ENCODE results near the gene ZNF566. TPM values are rescaled to one million over a fixed set of nuclear protein-coding genes. Genes with fewer than 3 reads are reported as not detected.
A peak's percentile ranks its signal among the peaks of the same experiment; 100 is the strongest.

ZNF566 gene
- total and polyA plus RNA-seq, 2 of the 13 experiments (the other 11 are each of a cell fraction or from before 2014, with no cell fraction given): 4.8 to 13.7 TPM

GRCh38 chr19:36489118-36489919, at the start of gene ZNF566 (continued):
- no peak for TF ChIP-seq KIAA2018 (CRISPR knock-in tag; IDR thresholded peaks at IDR 0.05; ENCODE audit: borderline replicate concordance)
- TF ChIP-seq CERS6 (CRISPR knock-in tag; IDR thresholded peaks at IDR 0.05): peak; percentile 40; the same call in 1 of the 2 replicates
- peak; percentile 90 for TF ChIP-seq ASH2L (IDR thresholded peaks at IDR 0.05; ENCODE audit: insufficient read length, low read depth, low read length)
- peak; percentile 91 for TF ChIP-seq ZNF547 (CRISPR knock-in tag; IDR thresholded peaks at IDR 0.05)
- TF ChIP-seq ZNF768 (CRISPR knock-in tag; IDR thresholded peaks at IDR 0.05): peak; percentile 44; the same call in 1 of the 2 replicates
- TF ChIP-seq SSRP1 (CRISPR knock-in tag; IDR thresholded peaks at IDR 0.05): no peak
- no peak for TF ChIP-seq TERF1 (CRISPR knock-in tag; IDR thresholded peaks at IDR 0.05)
- peak; percentile 86 for TF ChIP-seq RBFOX2 (IDR thresholded peaks at IDR 0.05; ENCODE audit: low read depth, low read length)
- TF ChIP-seq SNRNP70 (IDR thresholded peaks at IDR 0.05; ENCODE audit: low read depth, low read length): no peak
- no peak for TF ChIP-seq SCMH1 (CRISPR knock-in tag; IDR thresholded peaks at IDR 0.05; ENCODE audit: borderline replicate concordance)
- no peak for TF ChIP-seq ZNF446 (CRISPR knock-in tag; IDR thresholded peaks at IDR 0.05)
- TF ChIP-seq DMAP1 (CRISPR knock-in tag; IDR thresholded peaks at IDR 0.05): peak; percentile 95
- TF ChIP-seq FUBP1 (CRISPR knock-in tag; IDR thresholded peaks at IDR 0.05; ENCODE audit: borderline replicate concordance): peak; percentile 60; the same call in 1 of the 2 replicates
- peak; percentile 68; the same call in 1 of the 2 replicates for TF ChIP-seq IRF9 (CRISPR knock-in tag; IDR thresholded peaks at IDR 0.05; ENCODE audit: borderline replicate concordance)
